Measurements from ENCODE around the gene GAL3ST3. TPM values are rescaled to one million over a fixed set of nuclear protein-coding genes. Genes with fewer than 3 reads are reported as not detected.

Gene GAL3ST3
- total and polyA plus RNA-seq, 10 of the 15 experiments (the other 5 are each of a cell fraction or from before 2014, with no cell fraction given): 0.06 to 0.12 TPM; not detected in 8

- TF ChIP-seq, protein P1, sequence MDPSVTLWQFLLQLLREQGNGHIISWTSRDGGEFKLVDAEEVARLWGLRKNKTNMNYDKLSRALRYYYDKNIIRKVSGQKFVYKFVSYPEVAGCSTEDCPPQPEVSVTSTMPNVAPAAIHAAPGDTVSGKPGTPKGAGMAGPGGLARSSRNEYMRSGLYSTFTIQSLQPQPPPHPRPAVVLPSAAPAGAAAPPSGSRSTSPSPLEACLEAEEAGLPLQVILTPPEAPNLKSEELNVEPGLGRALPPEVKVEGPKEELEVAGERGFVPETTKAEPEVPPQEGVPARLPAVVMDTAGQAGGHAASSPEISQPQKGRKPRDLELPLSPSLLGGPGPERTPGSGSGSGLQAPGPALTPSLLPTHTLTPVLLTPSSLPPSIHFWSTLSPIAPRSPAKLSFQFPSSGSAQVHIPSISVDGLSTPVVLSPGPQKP (IDR thresholded peaks at IDR 0.05; ENCODE audit: low read depth, low read length): peak; percentile 97
- TF ChIP-seq FOXK2 (IDR thresholded peaks at IDR 0.05): peak; percentile 74
- peak; percentile 43; the same call in 1 of the 2 replicates for TF ChIP-seq ZNF384 (IDR thresholded peaks at IDR 0.05; ENCODE audit: borderline replicate concordance, low read depth, low read length)
- TF ChIP-seq SMAD5 (IDR thresholded peaks at IDR 0.05; ENCODE audit: low read depth): no peak; the same call in 1 of the 2 replicates
- TF ChIP-seq, protein P2, sequence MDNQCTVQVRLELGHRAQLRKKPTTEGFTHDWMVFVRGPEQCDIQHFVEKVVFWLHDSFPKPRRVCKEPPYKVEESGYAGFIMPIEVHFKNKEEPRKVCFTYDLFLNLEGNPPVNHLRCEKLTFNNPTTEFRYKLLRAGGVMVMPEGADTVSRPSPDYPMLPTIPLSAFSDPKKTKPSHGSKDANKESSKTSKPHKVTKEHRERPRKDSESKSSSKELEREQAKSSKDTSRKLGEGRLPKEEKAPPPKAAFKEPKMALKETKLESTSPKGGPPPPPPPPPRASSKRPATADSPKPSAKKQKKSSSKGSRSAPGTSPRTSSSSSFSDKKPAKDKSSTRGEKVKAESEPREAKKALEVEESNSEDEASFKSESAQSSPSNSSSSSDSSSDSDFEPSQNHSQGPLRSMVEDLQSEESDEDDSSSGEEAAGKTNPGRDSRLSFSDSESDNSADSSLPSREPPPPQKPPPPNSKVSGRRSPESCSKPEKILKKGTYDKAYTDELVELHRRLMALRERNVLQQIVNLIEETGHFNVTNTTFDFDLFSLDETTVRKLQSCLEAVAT (IDR thresholded peaks at IDR 0.05): peak; percentile 88
- peak; percentile 67 for TF ChIP-seq SREBF2 (IDR thresholded peaks at IDR 0.05; ENCODE audit: low read length)
- peak; percentile 91 for TF ChIP-seq HCFC1 (IDR thresholded peaks at IDR 0.05; ENCODE audit: low read length)
- no peak for TF ChIP-seq RAD51 (IDR thresholded peaks at IDR 0.05)
- no peak for TF ChIP-seq NFYA (IDR thresholded peaks at IDR 0.05; ENCODE audit: borderline replicate concordance, low read depth, low read length)
- TF ChIP-seq CEBPZ (IDR thresholded peaks at IDR 0.05; ENCODE audit: low read depth, low read length): no peak
- TF ChIP-seq ZBTB40 (IDR thresholded peaks at IDR 0.05; ENCODE audit: borderline replicate concordance): peak; percentile 100
- no peak for TF ChIP-seq NRF1 (conservative IDR thresholded peaks at IDR 0.05; ENCODE audit: low read depth, low read length)
- peak; percentile 38 for TF ChIP-seq SMAD1 (IDR thresholded peaks at IDR 0.05; ENCODE audit: low read depth, partially characterized antibody)
- TF ChIP-seq JUND (IDR thresholded peaks at IDR 0.05; ENCODE audit: low read depth, low read length): no peak
- no peak; the same call in 1 of the 2 replicates for TF ChIP-seq HDGF (IDR thresholded peaks at IDR 0.05)
- peak; percentile 82; the same call in 1 of the 2 replicates for TF ChIP-seq CREB1 (IDR thresholded peaks at IDR 0.05; ENCODE audit: low read depth)
- peak; percentile 99 for TF ChIP-seq WRNIP1 (IDR thresholded peaks at IDR 0.05; ENCODE audit: borderline replicate concordance, low read depth, low read length)
- TF ChIP-seq RCOR1 (conservative IDR thresholded peaks at IDR 0.05; ENCODE audit: low read depth, low read length): peak; percentile 89; the same call in 1 of the 2 replicates
Observed at GRCh38 chr11:66001942-66002647, 46.9 kb downstream of the GAL3ST3 start, which contains the start of the genes BANF1 and EIF1AD (continued).
